ENCODE measurements around the gene CELSR1.

- TF ChIP-seq RAD21 (IDR thresholded peaks at IDR 0.05; ENCODE audit: low read depth) (no peak), YY1 (IDR thresholded peaks at IDR 0.05; ENCODE audit: extremely low read depth, insufficient replicate concordance, low read depth, low read length) (no peak), POLR2A (IDR thresholded peaks at IDR 0.05; ENCODE audit: borderline replicate concordance, extremely low read depth, insufficient read depth, insufficient read length) (no peak)
- TF ChIP-seq, protein P1, sequence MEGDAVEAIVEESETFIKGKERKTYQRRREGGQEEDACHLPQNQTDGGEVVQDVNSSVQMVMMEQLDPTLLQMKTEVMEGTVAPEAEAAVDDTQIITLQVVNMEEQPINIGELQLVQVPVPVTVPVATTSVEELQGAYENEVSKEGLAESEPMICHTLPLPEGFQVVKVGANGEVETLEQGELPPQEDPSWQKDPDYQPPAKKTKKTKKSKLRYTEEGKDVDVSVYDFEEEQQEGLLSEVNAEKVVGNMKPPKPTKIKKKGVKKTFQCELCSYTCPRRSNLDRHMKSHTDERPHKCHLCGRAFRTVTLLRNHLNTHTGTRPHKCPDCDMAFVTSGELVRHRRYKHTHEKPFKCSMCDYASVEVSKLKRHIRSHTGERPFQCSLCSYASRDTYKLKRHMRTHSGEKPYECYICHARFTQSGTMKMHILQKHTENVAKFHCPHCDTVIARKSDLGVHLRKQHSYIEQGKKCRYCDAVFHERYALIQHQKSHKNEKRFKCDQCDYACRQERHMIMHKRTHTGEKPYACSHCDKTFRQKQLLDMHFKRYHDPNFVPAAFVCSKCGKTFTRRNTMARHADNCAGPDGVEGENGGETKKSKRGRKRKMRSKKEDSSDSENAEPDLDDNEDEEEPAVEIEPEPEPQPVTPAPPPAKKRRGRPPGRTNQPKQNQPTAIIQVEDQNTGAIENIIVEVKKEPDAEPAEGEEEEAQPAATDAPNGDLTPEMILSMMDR (IDR thresholded peaks at IDR 0.05 in 2 of 3, conservative IDR thresholded peaks at IDR 0.05 in 1 of 3; ENCODE audit: borderline replicate concordance in 1 of 3, insufficient read depth in 1 of 3, low read depth in 2 of 3, low read length in 2 of 3), result no peak
- TF ChIP-seq, protein P2, sequence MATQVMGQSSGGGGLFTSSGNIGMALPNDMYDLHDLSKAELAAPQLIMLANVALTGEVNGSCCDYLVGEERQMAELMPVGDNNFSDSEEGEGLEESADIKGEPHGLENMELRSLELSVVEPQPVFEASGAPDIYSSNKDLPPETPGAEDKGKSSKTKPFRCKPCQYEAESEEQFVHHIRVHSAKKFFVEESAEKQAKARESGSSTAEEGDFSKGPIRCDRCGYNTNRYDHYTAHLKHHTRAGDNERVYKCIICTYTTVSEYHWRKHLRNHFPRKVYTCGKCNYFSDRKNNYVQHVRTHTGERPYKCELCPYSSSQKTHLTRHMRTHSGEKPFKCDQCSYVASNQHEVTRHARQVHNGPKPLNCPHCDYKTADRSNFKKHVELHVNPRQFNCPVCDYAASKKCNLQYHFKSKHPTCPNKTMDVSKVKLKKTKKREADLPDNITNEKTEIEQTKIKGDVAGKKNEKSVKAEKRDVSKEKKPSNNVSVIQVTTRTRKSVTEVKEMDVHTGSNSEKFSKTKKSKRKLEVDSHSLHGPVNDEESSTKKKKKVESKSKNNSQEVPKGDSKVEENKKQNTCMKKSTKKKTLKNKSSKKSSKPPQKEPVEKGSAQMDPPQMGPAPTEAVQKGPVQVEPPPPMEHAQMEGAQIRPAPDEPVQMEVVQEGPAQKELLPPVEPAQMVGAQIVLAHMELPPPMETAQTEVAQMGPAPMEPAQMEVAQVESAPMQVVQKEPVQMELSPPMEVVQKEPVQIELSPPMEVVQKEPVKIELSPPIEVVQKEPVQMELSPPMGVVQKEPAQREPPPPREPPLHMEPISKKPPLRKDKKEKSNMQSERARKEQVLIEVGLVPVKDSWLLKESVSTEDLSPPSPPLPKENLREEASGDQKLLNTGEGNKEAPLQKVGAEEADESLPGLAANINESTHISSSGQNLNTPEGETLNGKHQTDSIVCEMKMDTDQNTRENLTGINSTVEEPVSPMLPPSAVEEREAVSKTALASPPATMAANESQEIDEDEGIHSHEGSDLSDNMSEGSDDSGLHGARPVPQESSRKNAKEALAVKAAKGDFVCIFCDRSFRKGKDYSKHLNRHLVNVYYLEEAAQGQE (IDR thresholded peaks at IDR 0.05; ENCODE audit: low read depth), result no peak
These were observed 79.6 kb downstream of the CELSR1 start for GRCh38 chr22:46457502-46458488.
